Measurements from ENCODE around the gene LCP2.

The LCP2 gene

DNA sequence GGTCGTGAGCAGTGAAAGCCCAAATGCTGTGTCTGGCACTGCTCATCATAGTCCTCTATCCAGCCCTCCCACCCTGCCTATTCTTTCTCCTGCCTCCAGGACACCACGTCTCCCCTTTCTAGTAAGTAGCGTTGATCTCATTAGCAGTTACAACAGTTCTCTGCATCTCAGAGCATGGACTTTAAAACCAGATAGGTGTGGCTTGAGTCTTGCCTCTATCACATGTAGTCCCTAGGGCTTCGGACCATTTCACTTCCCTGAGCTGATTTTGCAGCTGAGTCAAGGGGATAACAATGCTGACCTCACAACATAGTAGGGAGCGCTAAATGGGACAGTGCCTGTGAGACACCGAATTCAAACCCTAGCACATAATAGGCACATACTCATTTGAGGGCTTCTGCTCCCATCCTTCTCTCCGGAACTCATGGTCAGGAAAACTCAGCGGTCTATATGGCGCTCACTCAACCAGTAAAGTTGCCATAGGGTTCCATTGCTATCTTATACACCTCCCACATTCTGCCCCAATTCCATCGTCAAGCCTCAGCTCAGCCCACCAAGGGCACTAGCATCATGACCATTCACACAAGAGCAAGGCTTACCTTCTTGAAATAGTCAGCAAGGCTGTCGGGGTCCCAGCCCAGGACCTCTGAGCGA lies 515 bp downstream of the LCP2 start:
- in situ Hi-C loops (cut with HindIII; ENCODE audit: low sequenced_read_pairs): no loop called here

DNA sequence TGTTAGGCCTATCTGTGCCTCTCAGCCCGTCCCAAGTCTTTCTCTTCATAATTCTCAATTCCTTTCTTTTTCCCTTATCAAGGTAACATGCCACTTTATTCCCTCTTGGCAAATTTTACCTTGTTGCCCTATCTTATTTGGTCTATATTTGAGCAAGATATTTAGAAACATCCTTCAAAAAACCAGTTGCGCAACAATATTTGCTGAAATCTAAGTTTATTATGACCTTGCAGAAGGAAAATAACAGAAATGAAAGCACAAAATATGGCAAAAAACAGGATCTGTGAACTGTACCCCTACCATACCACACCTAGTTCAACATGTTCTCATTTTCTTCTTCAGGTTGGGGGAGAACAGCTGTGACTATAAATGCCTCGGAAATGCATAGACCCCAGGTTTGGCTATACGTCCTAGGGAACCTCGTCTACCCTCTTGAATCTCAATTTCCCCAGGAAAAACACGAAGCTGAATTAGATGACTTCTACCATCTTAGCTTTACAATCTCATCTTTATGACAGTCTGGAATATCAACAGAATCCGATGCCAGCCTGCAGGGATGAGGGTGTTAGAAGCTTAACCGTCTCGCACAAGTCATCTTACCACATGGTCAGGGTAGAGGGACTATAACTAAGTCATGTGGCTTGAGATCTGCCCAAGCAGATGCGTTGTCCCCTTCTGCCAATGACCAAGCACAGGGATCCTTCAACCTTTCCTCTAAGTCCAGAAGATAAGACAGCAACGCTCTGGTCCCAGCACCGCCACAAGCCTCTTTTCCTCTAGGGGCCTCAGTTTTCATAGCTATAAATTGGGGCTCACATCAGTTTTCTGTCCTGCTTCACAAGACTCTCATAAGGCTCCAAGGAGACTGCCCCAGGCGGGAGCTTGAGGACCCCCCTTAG lies 1.3 kb downstream of the LCP2 start:
- in situ Hi-C loops (cut with HindIII; ENCODE audit: low sequenced_read_pairs): no loop called here

DNA sequence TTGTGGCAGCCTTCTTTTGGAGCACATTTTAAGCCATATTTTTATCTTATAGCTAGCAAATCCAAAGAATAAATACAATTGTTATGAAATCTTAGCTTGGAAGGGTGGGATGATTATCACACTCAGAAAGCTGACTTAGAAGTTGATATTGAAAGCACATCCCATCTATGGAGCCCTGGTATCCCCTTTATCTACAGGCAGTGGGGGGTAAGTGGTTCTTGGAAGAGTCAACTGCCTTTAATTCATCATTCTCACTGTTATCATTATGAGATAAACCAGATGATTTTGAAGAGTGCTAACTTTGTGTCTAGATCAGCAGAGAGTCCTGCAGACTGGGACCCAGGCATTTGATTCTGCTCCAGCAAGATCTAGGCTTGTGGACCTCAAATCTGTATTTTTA lies 3.0 kb downstream of the LCP2 start:
- in situ Hi-C loops (cut with HindIII; ENCODE audit: low sequenced_read_pairs): no loop called here

DNA sequence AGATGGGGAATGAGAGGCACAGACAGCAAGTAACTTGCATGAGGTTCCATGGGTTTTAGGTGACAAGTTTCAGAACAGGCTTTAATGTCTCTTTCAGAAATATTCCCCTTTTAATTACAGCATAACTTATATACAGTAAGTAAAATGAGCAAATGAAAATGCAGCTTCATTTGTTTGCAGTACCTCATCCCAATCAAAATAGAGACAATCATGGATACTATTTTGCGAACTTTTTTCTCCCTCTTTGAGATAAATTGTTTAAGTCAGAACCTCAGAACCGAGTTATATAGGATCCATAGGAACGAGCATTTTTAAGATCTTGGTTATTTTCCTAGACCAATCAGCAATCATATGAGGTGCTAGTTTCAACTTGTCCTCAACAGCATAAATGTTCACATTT lies 3.5 kb downstream of the LCP2 start:
- in situ Hi-C loops (cut with HindIII; ENCODE audit: low sequenced_read_pairs): no loop called here

DNA sequence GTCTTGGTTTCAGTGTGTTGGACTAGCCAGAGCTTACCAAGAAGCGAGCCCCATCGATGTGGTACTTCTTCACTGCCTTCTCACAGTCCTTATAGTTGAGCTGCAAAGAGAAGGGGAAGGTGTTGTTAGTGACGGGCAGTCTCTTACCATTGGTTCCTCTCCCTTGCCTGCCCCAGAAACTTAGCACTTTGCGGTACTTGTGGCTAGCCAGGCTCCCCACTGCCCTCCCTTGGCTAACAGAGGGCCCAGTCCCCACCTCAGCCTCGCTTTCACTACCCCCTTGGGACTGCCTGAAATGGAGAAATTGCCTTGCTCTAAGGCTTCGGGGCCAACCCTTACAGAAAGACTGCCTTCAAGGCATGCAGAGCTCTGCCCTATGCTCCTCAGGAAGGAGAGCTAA lies 4.3 kb downstream of the LCP2 start:
- in situ Hi-C loops (cut with HindIII; ENCODE audit: low sequenced_read_pairs): no loop called here

DNA sequence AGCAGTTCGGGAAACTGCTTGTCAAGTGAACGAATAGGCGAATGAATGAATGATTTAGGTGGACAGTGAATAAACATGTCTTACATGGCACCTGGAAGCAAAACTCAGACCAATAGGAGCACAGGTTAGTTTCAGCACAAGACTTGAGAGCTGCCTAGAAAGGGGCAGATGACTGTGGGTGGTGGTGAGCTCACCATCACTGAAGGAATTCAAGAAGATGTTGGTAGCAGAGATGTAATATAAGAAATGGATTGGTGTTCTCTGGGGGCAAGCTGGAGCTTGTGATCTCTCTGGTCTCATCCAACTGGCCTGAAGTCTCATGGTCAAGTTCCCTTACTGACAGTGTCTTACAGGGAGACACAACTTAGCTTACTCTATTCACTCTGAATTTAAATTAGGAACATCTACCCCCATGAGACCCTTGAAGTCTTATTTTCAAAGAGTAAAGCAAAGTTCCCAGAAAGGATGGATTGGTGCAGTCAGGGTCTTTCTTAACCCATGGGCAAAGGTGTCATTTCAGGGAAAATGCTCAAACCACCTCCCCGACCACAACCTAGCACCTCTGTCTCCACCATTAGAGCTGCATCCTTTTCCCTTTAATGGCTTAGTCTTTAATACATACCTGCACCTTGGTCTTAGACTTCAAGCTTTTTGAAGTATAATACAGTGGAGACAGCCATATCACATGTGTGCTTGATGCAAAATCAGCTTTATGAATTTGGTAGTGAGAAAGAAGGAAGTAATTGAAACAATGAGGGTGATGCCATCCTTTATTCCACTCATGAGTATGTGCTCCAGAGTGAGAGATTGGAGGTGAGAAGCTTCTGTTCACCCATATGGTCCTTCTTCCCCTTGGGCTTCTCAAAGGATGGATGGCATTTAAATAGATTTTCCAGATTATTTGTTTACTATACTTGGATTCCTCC lies 5.1 kb downstream of the LCP2 start:
- in situ Hi-C loops (cut with HindIII; ENCODE audit: low sequenced_read_pairs): no loop called here

DNA sequence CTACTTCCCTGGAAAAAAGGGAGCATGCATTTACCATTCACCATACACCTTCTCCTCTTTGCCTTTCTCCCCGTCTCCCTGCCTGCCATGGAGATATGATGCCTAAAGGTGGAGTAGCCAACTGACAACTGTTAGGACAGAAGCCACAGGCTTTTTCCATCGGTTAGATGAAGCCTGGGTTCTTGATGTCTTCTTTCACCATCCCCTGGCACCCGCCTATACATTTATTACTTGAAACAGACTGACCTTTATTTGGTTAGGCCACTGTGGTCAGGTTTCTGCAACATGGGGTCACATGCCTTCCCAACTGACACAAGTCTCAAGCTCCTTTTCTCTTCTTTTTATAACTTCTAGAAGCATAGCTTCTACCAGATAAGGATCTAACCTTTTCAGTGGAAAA lies 7.1 kb downstream of the LCP2 start:
- in situ Hi-C loops (cut with HindIII; ENCODE audit: low sequenced_read_pairs): no loop called here

DNA sequence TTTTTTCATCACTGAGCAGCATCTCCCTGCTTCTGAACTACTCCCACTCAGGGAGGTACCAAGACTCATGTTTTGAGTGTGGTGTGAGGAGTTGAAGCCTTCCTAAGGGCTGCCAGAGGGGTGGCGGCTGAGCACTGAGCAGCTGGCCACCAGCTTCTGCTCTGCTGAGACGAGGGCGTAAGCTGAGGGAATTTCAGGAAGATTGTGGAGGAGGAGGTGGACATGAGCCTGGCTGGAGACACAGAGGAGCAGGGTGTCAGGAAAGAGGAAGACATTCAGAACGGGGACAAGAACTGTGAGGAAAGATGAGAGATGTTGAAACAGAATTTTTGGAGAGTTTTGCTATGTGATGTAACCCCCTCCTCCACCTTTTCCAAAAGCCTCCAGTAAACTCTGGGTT lies 7.8 kb downstream of the LCP2 start:
- in situ Hi-C loops (cut with HindIII; ENCODE audit: low sequenced_read_pairs): no loop called here

DNA sequence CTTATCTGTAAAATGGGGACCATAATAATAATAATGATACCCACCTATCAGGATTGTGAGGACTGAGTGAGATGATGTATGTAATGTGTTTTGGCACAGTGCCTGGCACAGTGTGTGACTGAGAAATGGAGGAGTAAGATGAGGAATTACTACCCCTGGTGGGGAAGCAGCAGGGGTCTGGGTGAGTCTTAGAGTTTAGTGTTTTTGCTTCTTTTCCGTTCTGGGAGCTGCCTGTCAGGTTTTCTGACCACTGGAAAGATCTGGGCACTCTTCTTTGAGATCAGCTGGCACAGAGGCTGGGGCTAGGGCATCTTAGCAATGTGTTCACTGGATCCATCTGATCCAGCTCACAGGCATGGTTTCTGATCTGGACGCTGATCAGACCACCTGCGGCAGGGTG lies 8.5 kb downstream of the LCP2 start:
- in situ Hi-C loops (cut with HindIII; ENCODE audit: low sequenced_read_pairs): no loop called here

DNA sequence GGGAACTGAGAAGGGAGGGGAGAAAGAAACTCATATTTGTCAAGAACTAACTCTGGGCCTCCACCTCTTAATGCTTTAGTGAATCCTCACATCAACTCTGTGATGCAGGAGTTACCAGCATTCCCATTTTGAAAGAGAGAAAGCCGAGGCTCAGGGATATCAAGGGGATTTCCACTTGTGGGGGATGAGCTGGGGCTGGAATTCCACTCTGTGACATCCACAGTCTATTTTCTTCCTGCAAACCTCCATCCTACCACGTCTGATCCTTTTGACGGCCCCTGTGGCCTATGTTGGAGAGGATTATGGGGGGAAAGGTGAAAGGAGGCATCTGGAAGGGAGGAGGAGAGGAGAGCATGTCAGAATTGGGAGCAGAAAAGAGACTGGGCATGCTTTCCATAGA lies 9.0 kb downstream of the LCP2 start:
- in situ Hi-C loops (cut with HindIII; ENCODE audit: low sequenced_read_pairs): no loop called here

DNA sequence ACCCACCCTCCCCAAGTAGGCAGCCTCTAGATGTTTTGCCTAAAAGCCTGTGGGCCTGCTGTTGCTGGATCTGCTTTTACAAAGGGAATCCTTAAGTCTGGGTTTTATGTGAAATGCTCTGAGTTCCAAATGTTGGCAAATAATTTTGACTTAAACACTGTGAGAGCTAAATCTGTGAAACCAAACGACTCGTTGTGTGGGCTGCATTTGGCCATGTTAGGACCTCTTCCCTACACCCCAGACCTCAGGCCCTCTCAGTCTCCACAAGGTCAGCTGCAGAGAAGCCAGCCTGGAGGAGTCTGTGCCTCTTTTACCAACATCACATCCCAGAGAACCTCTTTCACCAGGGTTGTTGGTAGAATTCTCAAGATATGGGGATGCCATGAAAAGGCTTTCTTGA lies 9.4 kb downstream of the LCP2 start:
- in situ Hi-C loops (cut with HindIII; ENCODE audit: low sequenced_read_pairs): no loop called here

DNA sequence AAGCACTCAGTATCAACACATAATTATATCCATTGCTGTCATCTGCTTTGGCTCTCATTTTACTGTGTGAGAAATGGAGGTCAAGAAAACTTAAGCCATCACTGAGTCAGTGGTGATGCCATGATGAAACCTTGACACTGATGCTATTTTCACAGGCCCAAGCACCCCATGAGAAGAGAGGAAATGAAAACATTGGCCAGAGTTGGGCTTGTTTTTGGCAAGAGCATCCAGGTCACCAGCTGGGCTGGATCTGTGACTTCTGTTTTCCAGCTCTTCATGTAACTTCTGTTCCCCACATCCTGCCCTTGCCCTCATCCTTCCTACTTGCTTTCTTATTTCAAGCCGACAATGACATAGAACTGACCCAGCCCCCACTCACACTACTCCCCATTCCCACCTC lies 10.0 kb downstream of the LCP2 start:
- in situ Hi-C loops (cut with HindIII; ENCODE audit: low sequenced_read_pairs): no loop called here

DNA sequence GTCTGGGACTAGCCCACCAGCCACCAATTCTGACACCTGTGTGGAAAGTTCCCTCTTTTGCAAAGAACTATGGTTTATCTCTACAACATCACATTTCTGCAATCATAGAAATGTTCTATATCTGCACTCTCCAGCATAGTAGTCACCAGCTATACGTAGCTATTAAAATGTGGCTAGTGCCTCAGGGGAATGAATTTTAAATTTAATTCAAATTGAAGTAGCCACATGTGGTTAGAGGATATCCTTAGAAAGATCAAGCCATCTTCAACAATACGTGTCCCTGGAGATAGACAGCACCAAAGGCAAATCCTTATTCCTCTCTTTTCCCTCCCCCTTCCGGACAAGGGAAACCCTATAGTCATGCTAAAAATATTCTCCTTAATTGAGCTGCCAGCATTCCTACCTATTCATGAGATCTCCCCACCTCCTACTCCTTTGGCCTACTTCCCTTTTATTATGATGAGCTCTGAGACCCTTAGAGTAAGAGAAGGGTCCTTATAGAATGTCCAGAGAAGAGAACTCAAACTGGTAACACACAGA lies 11.1 kb downstream of the LCP2 start:
- in situ Hi-C loops (cut with HindIII; ENCODE audit: low sequenced_read_pairs): no loop called here

DNA sequence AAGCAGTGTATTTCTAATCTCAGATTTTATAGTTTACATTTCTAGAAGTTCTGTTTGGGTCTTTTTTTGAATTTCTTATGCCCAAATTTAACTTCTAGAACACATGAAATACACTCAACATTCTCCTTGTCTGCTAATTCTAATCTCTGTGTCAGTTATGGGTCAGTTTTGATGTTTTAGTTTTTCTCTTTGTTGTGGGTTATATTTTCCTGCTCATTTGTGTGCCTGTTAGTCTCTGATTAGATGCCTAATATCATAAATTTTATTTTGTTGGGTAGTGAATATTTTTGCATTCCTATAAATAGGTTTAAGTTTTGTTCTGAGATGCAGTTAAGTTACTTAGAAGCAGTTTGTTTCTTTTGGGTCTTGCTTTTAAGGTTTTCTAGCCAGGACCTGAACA lies 12.4 kb downstream of the LCP2 start:
- in situ Hi-C loops (cut with HindIII; ENCODE audit: low sequenced_read_pairs): no loop called here

DNA sequence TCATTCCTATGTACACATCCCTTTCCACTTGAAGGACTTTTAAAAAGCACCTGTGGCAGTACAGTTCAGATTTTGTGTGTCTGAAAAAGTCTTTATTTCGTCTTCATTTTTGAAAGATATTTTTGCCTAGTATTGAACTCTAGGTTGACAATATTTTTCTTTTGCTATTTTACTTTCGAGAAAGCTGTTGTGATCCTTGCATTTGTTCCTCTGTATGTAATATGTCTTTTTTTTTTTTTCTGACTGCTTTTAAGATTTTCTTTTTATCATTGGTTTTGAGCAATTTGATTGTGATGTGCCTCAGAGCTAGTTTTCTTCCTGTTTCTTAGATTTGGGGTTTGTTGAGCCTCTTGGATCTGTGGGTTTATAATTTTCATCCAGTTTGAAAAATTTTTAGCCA lies 13.3 kb downstream of the LCP2 start:
- in situ Hi-C loops (cut with HindIII; ENCODE audit: low sequenced_read_pairs): no loop called here

DNA sequence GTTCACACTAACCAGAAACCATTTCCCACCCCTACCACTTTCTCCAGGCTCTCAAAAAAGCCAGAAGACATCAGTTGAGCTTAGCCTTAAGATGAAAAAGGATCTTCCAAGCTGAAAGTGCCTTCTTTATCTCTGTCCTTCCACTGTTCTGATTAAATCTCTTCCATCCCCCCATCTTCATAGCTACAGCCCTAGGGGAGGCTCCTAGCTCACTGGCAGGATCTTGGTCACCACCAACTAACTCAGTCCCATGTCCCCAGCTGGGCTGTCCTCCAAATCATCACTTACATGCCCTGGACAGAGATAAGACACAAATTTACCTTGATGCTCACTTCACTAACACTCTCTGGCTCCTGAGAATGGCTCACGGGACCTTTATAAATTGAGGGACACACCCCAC lies 14.3 kb downstream of the LCP2 start:
- in situ Hi-C loops (cut with HindIII; ENCODE audit: low sequenced_read_pairs): no loop called here

DNA sequence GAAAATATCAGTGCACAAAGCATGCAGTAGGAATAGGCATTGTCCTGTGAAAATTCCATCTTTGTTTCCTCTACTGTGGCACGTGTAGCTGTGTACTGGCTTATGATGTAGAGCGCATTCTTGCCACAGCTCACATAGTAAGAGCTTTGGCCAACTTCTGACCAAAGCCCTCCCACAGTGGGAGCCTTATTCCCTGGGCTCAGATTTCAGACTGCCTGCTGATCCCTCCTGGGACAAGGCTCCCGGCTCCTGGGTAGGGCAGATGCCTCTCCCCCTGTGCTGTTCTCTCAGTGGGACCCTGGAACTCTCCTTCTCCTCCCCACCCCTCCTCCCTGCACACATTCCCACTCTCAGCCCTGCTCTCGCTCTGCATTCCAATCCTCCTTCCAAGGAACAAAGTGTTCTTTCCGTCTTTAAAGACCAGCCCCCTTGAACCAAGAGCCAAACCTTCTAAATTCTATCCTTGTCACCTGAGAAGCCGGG lies 17.5 kb downstream of the LCP2 start:
- in situ Hi-C loops (cut with HindIII; ENCODE audit: low sequenced_read_pairs): no loop called here

DNA sequence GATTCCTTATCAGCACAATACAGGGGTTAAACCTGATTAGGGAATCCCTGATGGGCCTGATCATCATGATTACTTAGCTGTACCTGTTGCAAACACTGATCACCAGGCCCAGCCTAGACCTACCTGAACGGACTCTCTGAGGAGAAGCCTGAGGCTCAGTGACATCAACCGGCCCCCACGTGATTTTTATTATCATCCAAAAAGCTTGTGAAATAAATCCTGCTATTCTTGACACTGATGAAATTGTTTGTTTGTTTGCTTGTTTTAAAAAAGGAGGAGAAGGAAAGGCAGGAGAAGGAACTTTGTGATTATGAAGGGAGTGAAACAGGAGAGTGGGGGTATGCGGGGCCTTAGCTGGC lies 18.1 kb downstream of the LCP2 start:
- in situ Hi-C loops (cut with HindIII; ENCODE audit: low sequenced_read_pairs): no loop called here

DNA sequence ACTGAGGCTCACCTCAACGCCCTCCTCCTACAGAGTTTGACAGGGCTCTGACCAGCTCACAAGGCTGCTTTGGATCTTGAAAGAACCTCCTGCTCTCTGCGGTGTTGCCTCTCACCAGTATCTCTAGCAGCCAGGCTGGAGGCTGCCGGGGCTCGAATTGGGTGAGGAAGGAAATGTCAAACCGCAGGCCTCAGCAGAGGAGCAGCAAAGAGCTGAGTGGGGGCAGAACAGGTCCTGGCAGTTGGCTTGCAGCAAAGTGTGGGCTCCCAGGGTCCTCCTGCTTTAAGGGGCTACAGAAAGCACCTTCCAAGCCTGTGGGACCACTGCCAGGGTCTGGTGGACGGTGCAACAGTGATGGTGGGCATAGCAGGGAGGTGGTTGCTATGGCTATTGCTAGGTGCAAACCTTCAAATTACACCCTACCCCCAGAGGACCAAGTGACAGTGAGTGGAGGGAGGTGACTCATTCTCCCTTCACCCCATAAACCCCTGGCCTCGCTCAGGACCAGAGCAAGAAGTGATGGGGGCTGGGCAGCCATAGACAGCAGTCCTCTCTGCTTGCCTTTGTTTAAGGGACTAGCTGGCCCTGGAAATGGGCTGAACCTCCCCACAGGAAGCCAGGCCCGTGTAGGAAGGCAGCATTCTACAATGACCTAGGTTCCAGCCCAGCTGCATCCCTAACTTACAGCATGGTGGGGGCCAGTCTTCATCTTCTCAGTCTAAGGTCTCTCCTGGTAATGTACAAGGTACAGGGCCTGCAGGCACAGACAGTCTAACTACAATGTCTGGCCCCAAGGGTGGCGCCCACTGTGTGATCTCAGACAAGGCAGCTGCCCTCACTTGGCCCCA lies 18.7 kb downstream of the LCP2 start:
- in situ Hi-C loops (cut with HindIII; ENCODE audit: low sequenced_read_pairs): no loop called here

DNA sequence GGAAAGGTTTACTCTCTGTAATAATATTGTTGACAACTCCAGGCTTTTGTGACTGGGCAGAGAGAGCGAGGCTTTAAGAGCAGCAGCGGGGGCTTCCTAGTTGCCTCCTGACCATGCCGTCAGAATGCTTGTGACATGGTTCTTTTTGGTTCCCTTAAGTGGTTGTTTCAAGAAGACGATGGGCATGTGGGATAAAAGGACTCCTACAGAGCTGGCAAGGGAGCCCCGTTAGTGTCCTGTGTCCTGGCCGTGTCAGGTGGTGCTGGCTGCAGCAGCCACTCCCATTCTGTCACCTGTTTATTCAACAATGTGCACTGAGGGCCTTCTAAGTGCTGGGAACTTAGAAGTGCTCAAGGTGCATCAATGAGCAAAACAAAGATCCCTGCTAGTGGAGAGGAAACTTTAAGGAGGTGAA lies 19.7 kb downstream of the LCP2 start:
- in situ Hi-C loops (cut with HindIII; ENCODE audit: low sequenced_read_pairs): no loop called here

Data from DLD1 (cell line).